ELF-1 (cell line): ENCODE data around the gene GPR143.
"Not testable (repeated sequence)": the region's sequence is repeated elsewhere in the genome, so short reads cannot be mapped to it uniquely, and the experiment has no call there.

ENCODE experiments used
- DNase-seq: peaks from one replicate; pipeline ENCODE4 v3.0.0-alpha.2; 2016; ENCODE audit warnings: low read depth, low spot score

Gene GPR143

GRCh38 chrX:9765737-9766097 is at the start of gene GPR143:
Gene GPR143 (minus strand): TSS chrX:9765847. CDS start chrX:9765817, 30 bp downstream.
- DNase-seq = peak; percentile 46

DNA sequence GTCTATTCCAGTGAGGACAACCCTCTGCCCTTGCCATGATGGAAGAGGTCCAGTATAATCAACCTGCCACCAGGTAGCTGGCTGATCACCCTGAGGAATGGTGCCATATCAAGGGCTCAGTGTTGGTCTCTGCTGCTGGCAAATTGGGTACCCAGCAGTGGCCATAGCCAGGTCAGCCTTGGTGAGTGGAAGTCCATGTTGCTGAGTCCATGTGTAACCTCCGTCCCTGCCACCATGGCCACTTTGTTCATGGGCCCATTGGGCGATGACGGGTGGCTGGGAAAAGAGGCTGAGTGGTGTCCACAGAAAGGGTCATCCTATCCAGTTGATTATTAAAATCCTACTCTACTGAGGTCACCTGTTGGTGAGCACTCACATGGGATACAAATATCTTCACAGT is 45.4 kb upstream of the GPR143 start:
- DNase-seq = not testable (repeated sequence)

DNA sequence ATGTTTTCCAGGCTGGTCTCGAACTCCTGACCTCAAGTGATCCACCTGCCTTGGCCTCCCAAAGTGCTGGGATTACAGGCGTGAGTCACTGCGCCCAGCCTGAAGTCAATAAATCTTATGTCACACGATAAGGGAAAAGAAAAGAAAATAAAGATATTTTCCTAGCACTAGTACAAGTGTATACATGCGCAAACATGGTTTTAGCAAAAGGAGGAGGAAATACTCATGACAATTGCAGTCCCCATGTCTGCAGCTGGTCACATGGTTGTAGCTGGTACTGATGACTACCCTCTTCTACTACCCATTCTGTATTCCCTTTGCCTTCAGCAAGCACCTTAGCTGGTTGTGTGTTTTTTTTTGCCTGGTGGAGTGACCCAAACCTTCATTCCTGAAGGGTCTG is 44.2 kb upstream of the GPR143 start:
- not testable (repeated sequence) for DNase-seq

- peak; percentile 29 for DNase-seq
Observed at GRCh38 chrX:9807355-9808182, 41.9 kb upstream of the GPR143 start.

DNA sequence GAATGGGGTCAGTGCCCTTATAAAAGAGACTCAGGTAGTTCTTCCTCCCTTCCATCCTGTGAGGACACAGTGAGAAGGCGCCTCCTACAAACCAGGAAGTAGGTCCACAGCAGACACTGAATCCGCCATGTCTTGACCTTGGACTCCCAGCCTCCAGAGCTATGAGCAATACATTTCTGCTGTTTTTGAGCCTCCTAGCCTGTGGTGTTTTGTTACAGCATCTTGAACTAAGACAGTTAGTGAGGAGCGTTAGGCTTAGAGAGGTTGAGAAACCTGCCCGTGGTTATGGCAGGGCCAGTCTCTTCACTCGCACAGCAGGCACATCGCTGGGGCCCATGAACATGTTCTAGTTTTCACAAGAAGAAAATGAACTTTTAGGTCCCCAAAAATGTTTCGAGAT is 40.3 kb upstream of the GPR143 start:
- DNase-seq = no peak

DNA sequence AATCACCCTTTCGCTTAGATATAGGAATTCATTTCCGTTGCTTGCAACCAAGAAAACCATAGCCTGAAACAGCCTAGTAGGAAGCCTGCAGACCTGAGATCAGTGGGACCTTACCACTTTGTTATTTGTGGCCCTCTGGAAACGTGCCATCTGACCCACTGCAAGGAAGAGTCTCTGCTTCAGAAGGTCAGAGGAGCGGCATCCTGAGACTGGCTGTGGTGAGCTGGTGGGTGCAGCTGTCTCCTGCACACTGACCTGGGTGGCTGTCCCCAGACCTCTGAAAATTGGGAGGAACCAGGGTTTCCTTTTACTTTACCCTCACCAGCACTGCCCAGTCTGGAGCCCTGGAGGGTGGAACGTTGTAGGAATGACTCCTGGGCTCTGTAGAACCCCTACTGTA is 38.8 kb upstream of the GPR143 start:
- DNase-seq = no peak

GRCh38 chrX:9802737-9803136 is 37.1 kb upstream of the GPR143 start:
- no peak for DNase-seq

DNA sequence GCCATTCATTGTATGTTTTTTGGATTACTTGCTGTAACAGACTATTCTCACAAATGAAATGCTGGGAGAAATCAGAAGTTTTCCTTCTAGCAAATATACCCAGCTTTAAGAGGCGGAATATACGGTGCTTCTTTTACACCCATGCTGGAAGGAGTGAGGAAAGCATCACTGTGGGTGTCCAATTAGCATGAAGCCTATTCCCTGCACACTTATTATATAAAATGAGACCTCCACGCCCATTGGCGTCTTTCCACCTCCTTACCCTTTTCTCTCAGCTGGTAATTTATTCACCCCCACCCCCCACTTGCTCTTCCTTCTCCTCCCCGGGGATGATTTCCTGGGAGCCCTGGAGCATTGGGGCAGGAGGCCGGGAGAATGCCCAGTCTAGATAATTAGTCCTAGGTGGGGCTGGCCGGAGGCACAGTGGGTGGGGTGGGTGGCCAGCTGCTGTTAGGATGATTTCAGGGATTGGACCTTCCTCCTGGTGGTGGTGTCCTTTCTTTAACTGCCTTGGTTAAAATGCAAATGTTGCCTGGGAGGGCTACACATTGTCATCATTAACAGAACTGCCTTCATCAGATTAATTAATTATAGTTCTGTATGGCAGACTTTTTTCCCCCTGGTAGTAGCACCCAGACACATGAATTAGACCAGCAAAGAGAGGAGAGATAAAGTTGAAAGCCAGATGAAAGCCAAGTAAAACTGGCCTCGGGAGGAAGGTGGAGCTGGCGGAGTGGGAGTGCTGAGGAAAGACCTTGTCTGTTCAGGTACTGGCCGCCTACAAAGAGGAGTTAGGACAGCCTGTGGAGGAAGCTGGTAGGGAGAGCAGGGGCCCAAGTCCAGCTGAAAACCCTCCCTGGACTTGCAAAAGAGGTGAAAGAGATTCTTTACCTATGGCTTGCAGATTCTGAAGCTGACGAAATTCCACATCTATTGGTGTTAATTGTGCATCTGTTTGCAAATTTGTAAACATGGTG is 32.0 kb upstream of the GPR143 start:
- DNase-seq = peak; percentile 72

- DNase-seq = no peak
Observed at GRCh38 chrX:9794495-9794894, 28.8 kb upstream of the GPR143 start.

GRCh38 chrX:9790866-9791265 is 25.2 kb upstream of the GPR143 start:
- peak; percentile 37 for DNase-seq

GRCh38 chrX:9789555-9789954 is 23.9 kb upstream of the GPR143 start:
- DNase-seq = peak; percentile 87

DNA sequence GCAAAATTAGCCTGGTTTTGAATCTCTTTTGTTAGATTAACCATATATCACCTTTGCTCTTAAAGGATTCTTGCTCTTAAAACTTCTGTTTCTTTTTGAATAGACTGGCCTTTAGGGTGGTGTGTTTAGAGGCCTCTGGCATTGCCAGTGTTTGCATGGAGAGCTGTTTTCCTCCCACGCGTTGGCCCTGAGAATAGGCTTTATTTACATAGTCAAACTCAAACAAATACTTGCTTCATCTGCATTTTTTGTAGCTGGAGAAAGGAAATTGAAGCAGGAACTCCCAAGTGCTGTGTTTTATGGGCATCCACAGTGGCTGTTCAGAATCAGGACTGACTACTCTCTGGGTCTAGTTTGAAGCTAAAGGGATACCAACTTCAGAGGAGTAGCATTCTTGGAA is 23.3 kb upstream of the GPR143 start:
- peak; percentile 43 for DNase-seq

DNA sequence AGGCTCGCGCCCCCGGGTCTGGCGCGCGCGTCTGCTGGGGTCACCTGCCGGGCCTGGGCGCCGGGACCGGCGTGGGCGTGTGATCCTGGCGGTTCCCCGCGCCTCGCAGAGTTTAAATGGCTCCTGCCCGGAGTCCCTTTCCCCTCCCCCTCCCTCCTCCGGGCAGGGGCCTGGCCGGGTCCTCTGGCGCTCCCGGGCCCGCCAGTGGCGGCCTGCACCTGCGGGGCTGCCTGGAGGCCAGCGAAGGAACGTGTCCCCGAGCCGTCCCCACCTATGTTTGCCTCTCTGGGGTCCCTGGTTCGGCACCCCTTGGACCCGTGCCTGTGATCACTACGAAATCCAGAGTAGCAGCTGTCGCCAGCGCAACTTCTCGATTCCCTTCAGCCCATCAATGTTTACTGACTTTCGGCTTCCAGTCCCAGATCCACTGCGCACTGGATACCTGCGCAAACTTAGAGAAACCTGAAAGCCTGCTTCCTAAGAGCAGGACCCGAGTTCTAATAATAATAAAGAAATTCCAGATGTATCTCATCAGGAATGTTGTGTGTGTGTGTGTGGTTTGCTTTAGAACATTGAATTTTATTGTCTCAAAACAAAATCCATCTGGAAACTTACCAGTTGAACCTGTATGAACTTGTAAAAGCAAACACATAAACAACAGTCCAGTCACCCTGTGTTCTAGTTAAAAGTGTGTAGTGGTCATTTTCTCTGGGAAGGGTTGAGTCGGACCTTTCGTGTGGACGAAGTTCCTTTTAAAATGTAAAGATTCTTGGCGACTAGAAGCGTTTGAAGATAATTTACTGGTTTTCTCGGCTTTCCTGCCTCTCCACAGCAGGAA is 21.4 kb upstream of the GPR143 start:
- DNase-seq = peak; percentile 64

DNA sequence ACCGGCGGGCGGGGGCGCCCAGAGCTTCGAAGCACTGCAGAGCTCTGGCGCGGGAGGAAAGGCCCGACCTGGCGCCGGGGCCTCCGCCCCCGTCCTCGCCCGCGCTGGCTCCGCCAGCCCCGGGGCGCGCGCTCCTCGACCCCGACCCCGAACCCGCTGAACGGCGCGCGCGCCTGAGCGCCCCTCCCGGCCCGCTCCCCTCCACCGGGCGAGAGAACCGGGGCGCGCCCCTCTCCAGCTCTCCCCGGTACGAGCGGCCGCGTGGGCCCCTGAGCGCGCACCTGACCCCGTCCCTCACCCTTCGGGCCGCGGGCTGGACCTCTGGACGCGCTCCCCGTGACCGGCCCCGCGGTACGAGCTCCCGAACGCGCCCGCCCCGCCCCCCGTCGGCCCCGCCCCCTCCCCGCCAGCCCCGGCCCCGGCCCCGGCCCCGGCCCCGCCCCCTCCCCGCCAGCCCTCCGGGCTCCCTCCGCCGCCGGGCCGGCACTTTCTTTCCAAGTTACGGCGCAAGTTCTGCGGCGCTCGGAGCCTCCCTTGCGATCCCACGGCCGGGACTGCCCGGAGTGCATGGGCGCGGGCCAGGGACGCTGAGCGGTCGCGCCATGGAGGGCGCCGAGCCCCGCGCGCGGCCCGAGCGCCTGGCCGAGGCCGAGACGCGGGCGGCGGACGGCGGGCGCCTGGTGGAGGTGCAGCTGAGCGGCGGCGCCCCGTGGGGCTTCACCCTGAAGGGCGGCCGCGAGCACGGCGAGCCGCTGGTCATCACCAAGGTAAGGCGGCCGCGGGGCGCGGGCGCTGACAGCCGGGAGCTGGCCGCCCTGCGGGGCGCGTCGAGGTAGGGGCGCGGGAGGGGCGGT is 20.5 kb upstream of the GPR143 start, which contains the start of gene SHROOM2:
SHROOM2 (plus strand) TSS at position 486 of the 854 bp plus-strand sequence; CDS start at position 603, 117 bp downstream.
- peak; percentile 39 for DNase-seq

DNA sequence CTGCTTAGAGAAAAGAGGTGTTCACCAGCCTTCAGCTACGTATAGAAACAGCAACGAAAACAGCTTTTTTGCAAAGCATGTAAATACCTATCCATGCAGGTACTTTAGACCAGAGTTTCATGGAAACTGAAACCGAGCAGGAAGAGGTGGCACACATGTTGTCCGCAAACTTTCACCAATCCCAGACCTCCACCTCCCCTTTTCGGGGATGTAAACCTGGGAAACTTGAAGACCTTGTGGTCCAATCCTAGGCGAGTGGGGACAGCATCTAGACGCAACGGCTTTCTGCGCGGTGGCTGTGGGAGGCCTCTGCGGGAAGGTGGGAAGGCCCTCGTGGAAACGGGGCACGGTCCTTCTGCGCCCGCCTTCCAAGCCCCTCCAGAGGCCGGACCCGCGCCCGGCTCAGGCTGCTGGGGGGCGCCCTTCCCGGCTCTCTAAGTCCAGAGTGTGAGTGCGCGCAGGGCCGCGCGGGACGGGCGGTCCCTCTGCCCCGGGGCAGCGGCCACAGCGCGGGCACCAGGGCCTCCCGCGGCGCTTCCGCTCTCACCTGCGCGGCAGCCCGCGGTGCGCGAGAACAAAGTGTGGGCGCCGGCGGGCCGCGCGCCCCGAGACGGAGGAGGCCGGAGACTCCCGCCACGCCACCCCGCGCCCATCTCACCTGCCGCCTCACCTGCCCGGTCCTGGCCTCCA is 19.8 kb upstream of the GPR143 start:
- peak; percentile 25 for DNase-seq

DNA sequence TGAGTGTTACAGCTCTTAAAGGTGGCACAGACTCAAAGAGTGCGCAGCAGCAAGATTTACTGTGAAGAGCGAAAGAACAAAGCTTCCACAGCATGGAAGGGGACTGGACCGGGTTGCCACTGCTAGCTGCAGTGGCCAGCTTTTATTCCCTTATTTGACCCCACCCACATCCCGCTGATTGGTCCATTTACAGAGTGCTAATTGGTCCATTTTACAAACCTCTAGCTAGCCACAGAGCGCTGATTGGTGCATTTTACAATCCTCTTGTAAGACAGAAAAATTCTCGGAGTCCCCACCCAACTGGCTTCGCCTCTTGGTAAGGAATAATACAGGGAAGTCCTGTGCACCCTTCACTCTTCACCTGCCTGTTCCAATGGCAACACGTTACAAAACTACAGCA is 18.7 kb upstream of the GPR143 start:
- DNase-seq = no peak

- DNase-seq = no peak
Observed at GRCh38 chrX:9781941-9782340, 16.3 kb upstream of the GPR143 start.

GRCh38 chrX:9775930-9776329 is 10.3 kb upstream of the GPR143 start:
- DNase-seq = peak; percentile 26

DNA sequence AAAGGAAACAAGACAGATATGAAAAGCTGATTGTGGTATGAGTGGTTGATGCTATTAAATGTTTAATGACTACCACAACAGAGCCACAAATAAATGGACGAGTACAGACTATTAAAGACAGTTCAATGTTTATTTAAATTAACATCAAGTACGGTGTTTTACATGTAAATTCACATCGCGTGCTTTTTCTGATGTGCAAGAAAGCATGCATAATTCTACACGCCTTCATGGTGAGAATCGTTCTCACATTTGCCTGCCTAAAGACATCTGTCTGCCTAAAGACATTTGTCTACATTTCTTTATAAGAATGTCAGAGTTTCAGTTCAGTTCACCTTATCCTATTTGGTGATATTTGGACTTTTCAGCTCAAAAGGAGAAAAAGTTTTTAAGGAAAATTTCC is 7.3 kb upstream of the GPR143 start:
- no peak for DNase-seq

- DNase-seq = peak; percentile 49
Observed at GRCh38 chrX:9770319-9770718, 4.7 kb upstream of the GPR143 start.
